ENCODE results near the gene C1orf198.

Gene C1orf198

GRCh38 chr1:230906226-230906625 lies 37.9 kb upstream of the C1orf198 start:
- Histone ChIP-seq H3K79me2 (ENCODE audit: insufficient read depth, low read length) (no peaks in the 10 kb centered on the region), H3K4me3 (ENCODE audit: low read depth, low read length, poor library complexity, severe bottlenecking) (no peak overlapping the region), H3F3A (ENCODE audit: insufficient read depth, low read length) (no peaks in the 10 kb centered on the region), H3K27ac (ENCODE audit: low read depth, low read length, poor library complexity, severe bottlenecking) (no peak overlapping the region), H3K9me3 (ENCODE audit: low read length) (no peaks in the 10 kb centered on the region), H3K4me1 (ENCODE audit: insufficient read depth, low read length, severe bottlenecking) (no peaks in the 10 kb centered on the region), H2AFZ (ENCODE audit: low read length) (no peak overlapping the region), H3K27me3 (ENCODE audit: insufficient read depth, low read length) (no peaks in the 10 kb centered on the region), H3K4me2 (ENCODE audit: low read length) (no peak overlapping the region), H3K9me2 (ENCODE audit: low read depth, low read length) (no peaks in the 10 kb centered on the region), H4K20me1 (ENCODE audit: insufficient read depth, low read length) (no peaks in the 10 kb centered on the region), H3K9ac (ENCODE audit: low read length) (no peak overlapping the region), H3K36me3 (ENCODE audit: insufficient read depth, low read length) (peaks cover 30% of the 10 kb centered on the region; the same call in 1 of the 2 replicates)
- TF ChIP-seq CTCF (IDR thresholded peaks at IDR 0.05; ENCODE audit: low read length) (no peak), EZH2 (IDR thresholded peaks at IDR 0.05; ENCODE audit: borderline replicate concordance, low read length) (no peak)

GRCh38 chr1:230905733-230906132 lies 37.4 kb upstream of the C1orf198 start:
- Histone ChIP-seq H3K4me2 (ENCODE audit: low read length) (no peak overlapping the region), H3K36me3 (ENCODE audit: insufficient read depth, low read length) (peaks cover 25% of the 10 kb centered on the region; the same call in 1 of the 2 replicates), H3K27me3 (ENCODE audit: insufficient read depth, low read length) (no peaks in the 10 kb centered on the region), H3K4me1 (ENCODE audit: insufficient read depth, low read length, severe bottlenecking) (no peaks in the 10 kb centered on the region), H3F3A (ENCODE audit: insufficient read depth, low read length) (no peaks in the 10 kb centered on the region), H3K79me2 (ENCODE audit: insufficient read depth, low read length) (no peaks in the 10 kb centered on the region), H3K27ac (ENCODE audit: low read depth, low read length, poor library complexity, severe bottlenecking) (no peak overlapping the region), H3K4me3 (ENCODE audit: low read depth, low read length, poor library complexity, severe bottlenecking) (no peak overlapping the region), H3K9me2 (ENCODE audit: low read depth, low read length) (no peaks in the 10 kb centered on the region), H4K20me1 (ENCODE audit: insufficient read depth, low read length) (no peaks in the 10 kb centered on the region), H3K9me3 (ENCODE audit: low read length) (no peaks in the 10 kb centered on the region), H3K9ac (ENCODE audit: low read length) (no peak overlapping the region), H2AFZ (ENCODE audit: low read length) (no peak overlapping the region)
- TF ChIP-seq EZH2 (IDR thresholded peaks at IDR 0.05; ENCODE audit: borderline replicate concordance, low read length) (no peak), CTCF (IDR thresholded peaks at IDR 0.05; ENCODE audit: low read length) (no peak)

GRCh38 chr1:230902349-230902923 lies 34.1 kb upstream of the C1orf198 start:
- TF ChIP-seq EZH2 (IDR thresholded peaks at IDR 0.05; ENCODE audit: borderline replicate concordance, low read length) (no peak), CTCF (IDR thresholded peaks at IDR 0.05; ENCODE audit: low read length) (no peak)
- no peak overlapping the region for H3K27ac ChIP-seq (ENCODE audit: low read depth, low read length, poor library complexity, severe bottlenecking)
- H3K4me2 ChIP-seq (ENCODE audit: low read length) = no peak overlapping the region
- H4K20me1 ChIP-seq (ENCODE audit: insufficient read depth, low read length) = no peaks in the 10 kb centered on the region
- H3K27me3 ChIP-seq (ENCODE audit: insufficient read depth, low read length) = no peaks in the 10 kb centered on the region
- no peak overlapping the region for H3K4me3 ChIP-seq (ENCODE audit: low read depth, low read length, poor library complexity, severe bottlenecking)
- H3K9me2 ChIP-seq (ENCODE audit: low read depth, low read length) = no peaks in the 10 kb centered on the region
- no peak overlapping the region for H3K9ac ChIP-seq (ENCODE audit: low read length)
- peaks cover 4% of the 10 kb centered on the region; the same call in 1 of the 2 replicates for H3K36me3 ChIP-seq (ENCODE audit: insufficient read depth, low read length)
- no peak overlapping the region for H2AFZ ChIP-seq (ENCODE audit: low read length)
- no peaks in the 10 kb centered on the region for H3K4me1 ChIP-seq (ENCODE audit: insufficient read depth, low read length, severe bottlenecking)
- H3K79me2 ChIP-seq (ENCODE audit: insufficient read depth, low read length) = no peaks in the 10 kb centered on the region
- no peaks in the 10 kb centered on the region for H3K9me3 ChIP-seq (ENCODE audit: low read length)
- H3F3A ChIP-seq (ENCODE audit: insufficient read depth, low read length) = no peaks in the 10 kb centered on the region

Data from OCI-LY1 (cell line).